ENCODE results near the gene PPP1R26. TPM values are rescaled to one million over a fixed set of nuclear protein-coding genes. Genes with fewer than 3 reads are reported as not detected.
"Not testable (repeated sequence)": the region's sequence is repeated elsewhere in the genome, so short reads cannot be mapped to it uniquely, and the experiment has no call there.

Gene PPP1R26
- total and polyA plus RNA-seq, 8 donors, result 5.3 to 22.8 (median 12.9) TPM

- H3K4me1 ChIP-seq, result no peaks in the 10 kb centered on the region
- intact Hi-C loops (cut with DNase I; ENCODE audit: low total_unique reads), result no loop called here
- H3K27me3 ChIP-seq, result peaks cover 0 to 38% (median 0%) of the 10 kb centered on the region in 3 donors
- peaks cover 0 to 19% (median 14%) of the 10 kb centered on the region in 4 donors for H3K9me3 ChIP-seq
- no peak overlapping the region for H3K4me3 ChIP-seq
- TF ChIP-seq EP300 (IDR thresholded peaks at IDR 0.05) (no peak), CTCF (IDR thresholded peaks at IDR 0.05) (no peak), POLR2A (IDR thresholded peaks at IDR 0.05) (no peak)
- H3K27ac ChIP-seq, result no peak overlapping the region
- WGBS, 5 donors, result 90 to 96% (median 93%) methylated on average over 10 of the region's 10 CpGs
- no peak for DNase-seq
- no peaks in the 10 kb centered on the region for H3K36me3 ChIP-seq
These were observed 28.6 kb upstream of the PPP1R26 start for GRCh38 chr9:135450956-135451355.

GRCh38 chr9:135451909-135452308 is 27.7 kb upstream of the PPP1R26 start:
- intact Hi-C loops (cut with DNase I; ENCODE audit: low total_unique reads); DNase-seq; H3K27ac ChIP-seq; H3K4me3 ChIP-seq; H3K4me1 ChIP-seq; H3K36me3 ChIP-seq: not testable (repeated sequence)
- peaks cover 0 to 19% (median 14%) of the 10 kb centered on the region in 4 donors for H3K9me3 ChIP-seq
- peaks cover 0 to 43% (median 0%) of the 10 kb centered on the region in 3 donors for H3K27me3 ChIP-seq
- WGBS, 5 donors, result 71 to 80% (median 76%) methylated on average over 6 to 7 of the region's 7 CpGs

DNA sequence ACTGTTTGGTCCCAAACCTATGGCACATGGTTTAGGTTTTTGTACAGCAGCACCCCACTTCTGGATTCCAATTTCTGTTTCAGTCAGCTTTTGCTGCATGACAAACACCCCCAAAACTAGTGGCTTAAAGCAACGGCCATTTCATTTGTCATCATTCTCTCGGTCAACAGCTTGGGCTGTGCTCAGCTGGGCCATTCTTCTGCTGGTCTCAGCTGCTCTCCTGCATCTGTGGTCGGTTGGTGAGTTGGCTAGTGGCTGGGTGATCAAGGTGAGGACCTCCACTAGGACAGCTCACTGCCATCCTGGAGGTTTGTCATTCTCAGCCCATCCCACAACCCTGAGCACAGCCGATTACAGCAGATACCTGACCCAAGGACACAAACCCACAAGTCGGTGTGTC is 24.8 kb upstream of the PPP1R26 start:
- 87 to 92% (median 92%) methylated on average over 5 of the region's 5 CpGs for WGBS, 5 donors
- TF ChIP-seq EP300 (IDR thresholded peaks at IDR 0.05) (no peak), POLR2AphosphoS5 (IDR thresholded peaks at IDR 0.05) (no peak), POLR2A (IDR thresholded peaks at IDR 0.05) (no peak), CTCF (IDR thresholded peaks at IDR 0.05) (no peak)
- no peaks in the 10 kb centered on the region for H3K36me3 ChIP-seq
- peaks cover 0 to 19% (median 14%) of the 10 kb centered on the region in 4 donors for H3K9me3 ChIP-seq
- H3K4me1 ChIP-seq, result no peaks in the 10 kb centered on the region
- no peak overlapping the region for H3K4me3 ChIP-seq
- H3K27me3 ChIP-seq, result peaks cover 0 to 32% (median 0%) of the 10 kb centered on the region in 3 donors
- DNase-seq, result no peak
- intact Hi-C loops (cut with DNase I; ENCODE audit: low total_unique reads), result no loop called here
- no peak overlapping the region for H3K27ac ChIP-seq

DNA sequence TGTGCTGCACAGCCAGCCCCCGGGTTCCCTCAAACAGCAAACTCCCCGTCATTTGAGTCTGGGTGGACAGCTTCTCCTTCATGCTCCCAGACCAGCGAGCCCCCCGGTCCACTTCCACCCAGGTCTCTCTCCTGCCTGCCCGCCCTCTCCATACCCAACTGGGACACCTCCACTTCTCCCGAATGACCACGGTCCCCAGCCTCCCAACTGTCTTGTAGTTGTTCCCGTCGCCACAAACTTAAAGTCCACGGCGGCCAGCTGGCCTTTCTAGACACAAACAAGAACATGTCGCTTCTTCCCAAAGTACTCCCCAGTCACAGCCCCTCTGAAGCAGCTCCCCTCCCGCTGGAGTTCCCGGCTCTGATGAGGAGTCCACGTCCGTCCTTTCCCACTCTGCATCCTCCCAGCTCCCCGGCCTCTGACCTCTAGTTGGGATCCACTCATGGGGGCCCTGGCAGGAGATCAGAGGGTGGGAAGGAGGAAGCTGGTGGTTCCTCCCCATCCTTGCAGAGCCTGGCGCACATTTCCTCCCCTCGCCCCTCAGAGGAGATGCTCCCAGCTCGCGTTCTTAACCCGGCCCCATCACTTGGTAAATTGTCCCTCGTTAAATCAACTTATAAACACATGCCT is 24.1 kb upstream of the PPP1R26 start:
- intact Hi-C loops (cut with DNase I; ENCODE audit: low total_unique reads), result no loop called here
- H3K27me3 ChIP-seq, result peaks cover 0 to 32% (median 0%) of the 10 kb centered on the region in 3 donors
- no peak for DNase-seq
- 77 to 84% (median 81%) methylated on average over 23 of the region's 23 CpGs for whole genome bisulfite sequencing, 5 donors
- peaks cover 0 to 19% (median 14%) of the 10 kb centered on the region in 4 donors for H3K9me3 ChIP-seq
- no peak overlapping the region for H3K27ac ChIP-seq
- no peaks in the 10 kb centered on the region for H3K4me1 ChIP-seq
- H3K36me3 ChIP-seq, result no peaks in the 10 kb centered on the region
- no peak overlapping the region for H3K4me3 ChIP-seq
- no peak for TF ChIP-seq POLR2A (IDR thresholded peaks at IDR 0.05)
- no peak for TF ChIP-seq EP300 (IDR thresholded peaks at IDR 0.05)
- no peak for TF ChIP-seq CTCF (IDR thresholded peaks at IDR 0.05)
- TF ChIP-seq POLR2AphosphoS5 (IDR thresholded peaks at IDR 0.05), result no peak

GRCh38 chr9:135456436-135457104 is 23.0 kb upstream of the PPP1R26 start:
- H3K36me3 ChIP-seq, result no peaks in the 10 kb centered on the region
- H3K27me3 ChIP-seq, result peaks cover 0 to 32% (median 0%) of the 10 kb centered on the region in 3 donors
- no peak overlapping the region for H3K27ac ChIP-seq
- intact Hi-C loops (cut with DNase I; ENCODE audit: low total_unique reads), result no loop called here
- no peak for DNase-seq
- WGBS, 5 donors, result 68 to 78% (median 71%) methylated on average over 17 to 19 of the region's 19 CpGs
- H3K4me1 ChIP-seq, result no peaks in the 10 kb centered on the region
- no peak for TF ChIP-seq EP300 (IDR thresholded peaks at IDR 0.05)
- no peak for TF ChIP-seq POLR2A (IDR thresholded peaks at IDR 0.05)
- TF ChIP-seq POLR2AphosphoS5 (IDR thresholded peaks at IDR 0.05), result no peak
- H3K9me3 ChIP-seq, result peaks cover 0 to 19% (median 14%) of the 10 kb centered on the region in 4 donors
- no peak overlapping the region for H3K4me3 ChIP-seq

- H3K36me3 ChIP-seq; DNase-seq; H3K4me3 ChIP-seq; intact Hi-C loops (cut with DNase I; ENCODE audit: low total_unique reads); H3K27ac ChIP-seq; H3K4me1 ChIP-seq: not testable (repeated sequence)
- peaks cover 0 to 19% (median 14%) of the 10 kb centered on the region in 4 donors for H3K9me3 ChIP-seq
- peaks cover 0 to 28% (median 0%) of the 10 kb centered on the region in 3 donors for H3K27me3 ChIP-seq
- 89 to 95% (median 94%) methylated on average over 5 of the region's 5 CpGs for WGBS, 5 donors
These were observed 21.1 kb upstream of the PPP1R26 start for GRCh38 chr9:135458478-135458877.

All from stomach (tissue), 9 donors.